Activated gamma-delta T cell (primary cell): Measurements from ENCODE around the gene SIT1.

Experiments used
- DNase-seq: peaks from one replicate; lab custom pipeline; 2025; lab: John Stamatoyannopoulos, UW

SIT1 gene

GRCh38 chr9:35606138-35606504 lies 44.6 kb downstream of the SIT1 start:
- DNase-seq: no peak

GRCh38 chr9:35605351-35606137 lies 45.2 kb downstream of the SIT1 start:
- DNase-seq: no peak

- peak; percentile 70 for DNase-seq
These were observed 46.0 kb downstream of the SIT1 start, which contains the start of gene TESK1 for GRCh38 chr9:35604578-35605350. Gene TESK1 (plus strand): TSS chr9:35605262. CDS start chr9:35605620, 358 bp downstream.

GRCh38 chr9:35603986-35604577 lies 46.6 kb downstream of the SIT1 start:
- peak; percentile 98 for DNase-seq

- no peak for DNase-seq
These were observed 47.2 kb downstream of the SIT1 start for GRCh38 chr9:35603506-35603985.

- no peak for DNase-seq
These were observed 50.7 kb downstream of the SIT1 start for GRCh38 chr9:35599763-35600604.
